IgD-negative memory B cell (primary cell): ENCODE data around the gene PCDHB12. TPM values are rescaled to one million over a fixed set of nuclear protein-coding genes. Genes with fewer than 3 reads are reported as not detected.
"Not testable (repeated sequence)": the region's sequence is repeated elsewhere in the genome, so short reads cannot be mapped to it uniquely, and the experiment has no call there.

Source experiments
- H3K27ac Mint-ChIP-seq, 3 donors: one replicate each; pipeline ENCODE4 v1.8.0; 2020 to 2022; ENCODE audit warnings: mild to moderate bottlenecking in 3 of 3, mixed read lengths in 3 of 3, moderate library complexity in 1 of 3
- H3K27me3 Mint-ChIP-seq: one replicate; pipeline ENCODE4 v1.8.0; 2021; ENCODE audit warnings: mixed read lengths
- H3K36me3 Mint-ChIP-seq: one replicate; pipeline ENCODE4 v1.8.0; 2020; ENCODE audit warnings: mild to moderate bottlenecking, mixed read lengths
- H3K4me1 Mint-ChIP-seq, 3 donors: one replicate each; pipeline ENCODE4 v1.8.0; 2020 to 2022; ENCODE audit warnings: mixed read lengths in 3 of 3, mild to moderate bottlenecking in 1 of 3
- H3K4me3 Mint-ChIP-seq, 4 donors: one replicate each; pipeline ENCODE4 v1.8.0; 2020 to 2022; ENCODE audit warnings: mild to moderate bottlenecking in 4 of 4, mixed read lengths in 4 of 4, moderate library complexity in 3 of 4
- H3K9me3 Mint-ChIP-seq, 3 donors: one replicate each; pipeline ENCODE4 v1.8.0; 2020 to 2021; ENCODE audit warnings: mixed read lengths in 3 of 3, mild to moderate bottlenecking in 1 of 3
- polyA plus RNA-seq: library from polyadenylated mRNA; unstranded; fragments of 300-500 nt; fragmentation: Illumina TruSeq; gene quantifications from one replicate; pipeline ENCODE4 v1.2.3, GENCODE V29; 2021

PCDHB12 gene
- not detected for polyA plus RNA-seq

DNA sequence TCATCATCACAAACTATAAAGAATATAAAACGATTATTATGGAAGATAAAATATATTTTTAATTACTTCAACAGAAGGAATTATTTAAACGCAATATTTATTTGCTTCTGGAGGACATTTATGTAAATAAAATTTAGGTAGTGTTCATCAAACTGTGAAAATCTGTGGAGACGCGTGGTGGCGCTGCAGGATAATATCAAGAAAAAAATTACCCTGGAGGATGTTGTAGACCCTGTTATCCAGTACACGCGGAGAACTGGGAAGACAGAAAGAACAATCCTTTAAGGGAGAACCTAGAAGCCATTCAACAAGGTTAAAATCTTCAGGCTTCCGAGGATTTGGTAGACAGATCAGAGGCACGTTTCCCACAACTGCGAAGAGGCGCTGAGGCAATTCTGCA lies at the start of gene PCDHB12:
TSS of gene PCDHB12 (plus strand) at position 242 of the 400 bp plus-strand sequence. CDS start 189 bp downstream, outside the sequence.
- no peaks in the 10 kb centered on the region for H3K4me1 Mint-ChIP-seq
- peak within 1 kb of the TSS in 1 of 4 donors; percentile 41 for H3K4me3 Mint-ChIP-seq
- peaks cover 0 to 12% (median 2%) of the 10 kb centered on the region in 3 donors for H3K9me3 Mint-ChIP-seq
- H3K27me3 Mint-ChIP-seq = peaks cover 11% of the 10 kb centered on the region
- no peaks in the 10 kb centered on the region for H3K36me3 Mint-ChIP-seq
- H3K27ac Mint-ChIP-seq = no peak within 1 kb of the TSS

DNA sequence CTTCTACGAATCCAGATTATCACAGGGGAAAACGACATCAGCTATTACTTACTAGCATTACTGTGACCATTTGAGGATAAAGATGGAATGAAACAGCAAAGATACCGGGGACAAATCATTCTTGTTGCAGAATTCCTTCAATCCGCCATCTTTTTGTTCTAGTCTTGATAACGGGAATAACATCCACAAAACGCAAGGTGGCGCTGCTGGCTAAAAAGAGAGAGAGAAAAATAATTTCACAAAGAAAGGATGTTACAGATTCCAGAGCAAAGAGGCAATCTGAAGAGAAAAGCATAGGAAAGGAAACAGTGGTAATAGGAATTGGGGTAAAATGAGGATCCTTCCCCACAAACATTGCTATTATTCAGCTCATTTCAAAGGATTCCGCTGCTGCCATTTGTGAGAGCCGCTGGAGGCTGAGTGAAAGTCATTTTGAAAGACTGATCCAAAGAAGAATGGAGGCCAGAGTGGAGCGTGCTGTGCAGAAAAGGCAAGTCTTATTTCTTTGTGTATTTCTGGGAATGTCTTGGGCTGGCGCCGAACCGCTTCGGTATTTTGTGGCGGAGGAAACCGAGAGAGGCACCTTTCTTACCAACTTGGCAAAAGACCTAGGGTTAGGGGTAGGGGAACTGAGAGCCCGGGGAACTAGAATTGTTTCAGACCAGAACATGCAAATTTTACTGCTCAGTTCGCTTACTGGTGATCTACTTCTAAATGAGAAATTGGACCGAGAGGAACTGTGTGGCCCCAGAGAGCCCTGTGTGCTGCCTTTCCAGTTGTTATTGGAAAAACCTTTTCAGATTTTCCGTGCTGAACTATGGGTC lies 35.9 kb upstream of the PCDHB12 start, which contains the start of gene PCDHB7:
TSS of gene PCDHB7 (plus strand) at position 264 of the 824 bp plus-strand sequence. CDS start at position 456, 192 bp downstream.
- peaks cover 14% of the 10 kb centered on the region for H3K27me3 Mint-ChIP-seq
- peaks cover 0 to 2% (median 0%) of the 10 kb centered on the region in 3 donors for H3K4me1 Mint-ChIP-seq

DNA sequence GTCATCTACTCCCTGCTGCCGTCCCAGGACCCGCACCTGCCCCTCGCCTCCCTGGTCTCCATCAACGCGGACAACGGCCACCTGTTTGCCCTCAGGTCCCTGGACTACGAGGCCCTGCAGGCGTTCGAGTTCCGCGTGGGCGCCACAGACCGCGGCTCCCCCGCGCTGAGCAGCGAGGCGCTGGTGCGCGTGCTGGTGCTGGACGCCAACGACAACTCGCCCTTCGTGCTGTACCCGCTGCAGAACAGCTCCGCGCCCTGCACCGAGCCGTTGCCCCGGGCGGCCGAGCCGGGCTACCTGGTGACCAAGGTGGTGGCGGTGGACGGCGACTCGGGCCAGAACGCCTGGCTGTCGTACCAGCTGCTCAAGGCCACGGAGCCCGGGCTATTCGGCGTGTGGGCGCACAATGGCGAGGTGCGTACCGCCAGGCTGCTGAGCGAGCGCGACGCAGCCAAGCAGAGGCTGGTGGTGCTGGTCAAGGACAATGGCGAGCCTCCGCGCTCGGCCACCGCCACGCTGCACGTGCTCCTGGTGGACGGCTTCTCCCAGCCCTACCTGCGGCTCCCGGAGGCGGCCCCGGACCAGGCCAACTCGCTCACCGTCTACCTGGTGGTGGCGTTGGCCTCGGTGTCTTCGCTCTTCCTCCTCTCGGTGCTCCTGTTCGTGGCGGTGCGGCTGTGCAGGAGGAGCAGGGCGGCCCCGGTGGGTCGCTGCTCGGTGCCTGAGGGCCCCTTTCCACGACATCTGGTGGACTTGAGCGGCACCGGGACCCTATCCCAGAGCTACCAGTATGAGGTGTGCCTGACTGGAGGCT lies 34.0 kb upstream of the PCDHB12 start:
- not testable (repeated sequence) for H3K9me3 Mint-ChIP-seq, H3K36me3 Mint-ChIP-seq, H3K4me1 Mint-ChIP-seq, H3K27me3 Mint-ChIP-seq, H3K4me3 Mint-ChIP-seq, H3K27ac Mint-ChIP-seq

More for the DNA sequence above, 35.9 kb upstream of the PCDHB12 start, which contains the start of gene PCDHB7:
- peaks cover 2% of the 10 kb centered on the region for H3K36me3 Mint-ChIP-seq
- H3K27ac Mint-ChIP-seq = no peak within 1 kb of the TSS
- no peak within 1 kb of the TSS for H3K4me3 Mint-ChIP-seq
- H3K9me3 Mint-ChIP-seq = peaks cover 2 to 11% (median 4%) of the 10 kb centered on the region in 3 donors

DNA sequence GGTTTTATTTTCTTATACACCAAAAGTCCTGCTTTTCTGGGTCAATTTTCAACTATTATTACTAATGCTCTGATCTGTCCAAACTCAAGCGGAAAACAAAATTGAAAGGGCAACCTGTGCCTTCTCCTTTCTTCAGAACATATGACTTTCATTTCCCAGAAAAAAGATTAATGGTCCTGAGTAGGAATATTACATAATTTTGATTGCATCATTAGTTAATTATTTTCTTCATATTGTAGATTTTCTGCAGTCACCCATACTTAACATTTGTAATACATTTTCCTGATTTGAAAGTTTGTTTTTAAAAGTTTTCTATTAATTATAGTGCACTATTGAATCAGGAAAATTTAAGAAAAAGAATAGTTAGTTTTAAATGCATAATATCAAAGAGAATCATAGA lies 32.6 kb upstream of the PCDHB12 start:
- Mint-ChIP-seq H3K4me3 (no peak overlapping the region), H3K9me3 (peaks cover 0 to 4% (median 2%) of the 10 kb centered on the region in 3 donors), H3K36me3 (no peaks in the 10 kb centered on the region), H3K27me3 (peaks cover 8% of the 10 kb centered on the region), H3K27ac (no peak overlapping the region), H3K4me1 (peaks cover 0 to 2% (median 0%) of the 10 kb centered on the region in 3 donors)

DNA sequence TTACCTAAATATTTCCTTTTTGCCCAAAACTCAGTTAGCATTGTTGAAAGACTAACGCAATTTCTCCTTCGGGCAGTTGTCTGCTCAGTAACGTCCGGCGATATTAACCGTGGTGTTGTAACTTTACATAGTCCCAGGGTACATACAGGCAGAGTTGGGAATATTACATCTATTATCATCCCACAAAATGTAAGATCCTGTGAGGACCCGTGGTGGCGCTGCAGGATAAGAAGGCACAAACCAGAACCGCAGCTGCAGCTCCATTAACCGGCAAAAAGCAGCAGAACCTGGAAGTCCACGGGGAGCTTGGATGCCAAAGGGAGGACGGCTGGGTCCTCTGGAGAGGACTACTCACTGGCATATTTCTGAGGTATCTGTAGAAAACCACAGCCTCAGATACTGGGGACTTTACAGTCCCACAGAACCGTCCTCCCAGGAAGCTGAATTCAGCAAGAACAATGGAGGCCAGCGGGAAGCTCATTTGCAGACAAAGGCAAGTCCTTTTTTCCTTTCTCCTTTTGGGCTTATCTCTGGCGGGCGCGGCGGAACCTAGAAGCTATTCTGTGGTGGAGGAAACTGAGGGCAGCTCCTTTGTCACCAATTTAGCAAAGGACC lies 30.8 kb upstream of the PCDHB12 start, which contains the start of gene PCDHB8:
TSS of gene PCDHB8 (plus strand) at position 214 of the 615 bp plus-strand sequence. CDS start at position 459, 245 bp downstream.
- H3K4me3 Mint-ChIP-seq, H3K4me1 Mint-ChIP-seq, H3K9me3 Mint-ChIP-seq, H3K36me3 Mint-ChIP-seq, H3K27ac Mint-ChIP-seq: not testable (repeated sequence)
- H3K27me3 Mint-ChIP-seq = peaks cover 17% of the 10 kb centered on the region

DNA sequence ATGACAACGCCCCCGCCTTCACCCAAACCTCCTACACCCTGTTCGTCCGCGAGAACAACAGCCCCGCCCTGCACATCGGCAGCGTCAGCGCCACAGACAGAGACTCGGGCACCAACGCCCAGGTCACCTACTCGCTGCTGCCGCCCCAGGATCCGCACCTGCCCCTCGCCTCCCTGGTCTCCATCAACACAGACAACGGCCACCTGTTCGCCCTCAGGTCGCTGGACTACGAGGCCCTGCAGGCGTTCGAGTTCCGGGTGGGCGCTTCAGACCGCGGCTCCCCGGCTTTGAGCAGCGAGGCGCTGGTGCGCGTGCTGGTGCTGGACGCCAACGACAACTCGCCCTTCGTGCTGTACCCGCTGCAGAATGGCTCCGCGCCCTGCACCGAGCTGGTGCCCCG lies 29.1 kb upstream of the PCDHB12 start:
- H3K27ac Mint-ChIP-seq, H3K4me3 Mint-ChIP-seq, H3K36me3 Mint-ChIP-seq, H3K4me1 Mint-ChIP-seq: not testable (repeated sequence)
- Mint-ChIP-seq H3K27me3 (peaks cover 17% of the 10 kb centered on the region), H3K9me3 (peaks cover 1 to 14% (median 12%) of the 10 kb centered on the region in 3 donors)

DNA sequence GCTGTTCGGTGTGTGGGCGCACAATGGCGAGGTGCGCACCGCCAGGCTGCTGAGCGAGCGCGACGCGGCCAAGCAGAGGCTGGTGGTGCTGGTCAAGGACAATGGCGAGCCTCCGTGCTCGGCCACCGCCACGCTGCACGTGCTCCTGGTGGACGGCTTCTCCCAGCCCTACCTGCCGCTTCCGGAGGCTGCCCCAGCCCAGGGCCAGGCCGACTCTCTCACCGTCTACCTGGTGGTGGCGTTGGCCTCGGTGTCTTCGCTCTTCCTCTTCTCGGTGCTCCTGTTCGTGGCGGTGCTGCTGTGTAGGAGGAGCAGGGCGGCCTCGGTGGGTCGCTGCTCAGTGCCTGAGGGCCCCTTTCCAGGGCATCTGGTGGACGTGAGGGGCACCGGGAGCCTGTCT lies 28.6 kb upstream of the PCDHB12 start:
- not testable (repeated sequence) for H3K27ac Mint-ChIP-seq, H3K4me3 Mint-ChIP-seq, H3K4me1 Mint-ChIP-seq, H3K36me3 Mint-ChIP-seq
- Mint-ChIP-seq H3K9me3 (peaks cover 3 to 14% (median 12%) of the 10 kb centered on the region in 3 donors), H3K27me3 (peaks cover 20% of the 10 kb centered on the region)

DNA sequence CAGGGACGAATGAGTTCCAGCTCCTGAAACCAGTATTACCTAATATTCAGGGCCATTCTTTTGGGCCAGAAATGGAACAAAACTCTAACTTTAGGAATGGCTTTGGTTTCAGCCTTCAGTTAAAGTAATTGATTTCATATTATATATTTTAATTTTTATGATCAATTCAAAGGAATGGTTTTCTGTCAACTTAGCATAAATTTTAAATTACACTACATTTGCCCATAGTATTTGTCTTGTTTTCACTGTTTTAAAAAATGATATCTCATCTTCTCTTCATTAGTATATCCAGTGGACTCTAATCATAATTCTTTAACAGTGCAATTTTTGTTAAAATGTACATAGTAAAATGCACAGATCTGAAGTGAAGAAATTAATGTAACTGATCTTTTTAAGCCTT lies 28.2 kb upstream of the PCDHB12 start:
- Mint-ChIP-seq H3K36me3 (no peaks in the 10 kb centered on the region), H3K4me3 (no peak overlapping the region), H3K27ac (no peak overlapping the region), H3K27me3 (peaks cover 17% of the 10 kb centered on the region), H3K4me1 (no peaks in the 10 kb centered on the region), H3K9me3 (peaks cover 5 to 14% (median 12%) of the 10 kb centered on the region in 3 donors)

DNA sequence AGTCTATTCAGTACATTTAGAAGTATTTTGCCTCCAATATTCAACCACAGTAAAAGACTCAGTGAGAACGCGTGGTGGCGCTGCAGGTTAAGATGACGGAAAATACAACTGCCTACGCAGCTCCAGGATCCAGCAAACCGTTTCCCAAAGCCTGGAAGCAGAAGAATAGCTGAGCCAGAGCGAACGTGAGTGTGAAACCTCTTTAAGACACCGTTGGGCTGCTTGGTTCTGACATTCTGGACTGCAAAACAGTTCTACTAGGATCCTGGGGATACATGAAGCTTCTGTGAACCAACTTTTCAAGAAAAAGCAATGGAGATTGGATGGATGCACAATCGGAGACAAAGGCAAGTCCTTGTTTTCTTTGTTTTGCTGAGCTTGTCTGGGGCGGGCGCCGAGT lies 26.3 kb upstream of the PCDHB12 start, which contains the start of gene PCDHB16:
TSS of gene PCDHB16 (plus strand) at position 140 of the 400 bp plus-strand sequence. CDS start at position 313, 173 bp downstream.
- Mint-ChIP-seq H3K4me1 (peaks cover 0 to 4% (median 3%) of the 10 kb centered on the region in 3 donors), H3K27ac (peak within 1 kb of the TSS in 2 of 3 donors; percentile 39), H3K36me3 (no peaks in the 10 kb centered on the region), H3K9me3 (peaks cover 9 to 15% (median 14%) of the 10 kb centered on the region in 3 donors), H3K4me3 (no peak within 1 kb of the TSS), H3K27me3 (peaks cover 21% of the 10 kb centered on the region)

DNA sequence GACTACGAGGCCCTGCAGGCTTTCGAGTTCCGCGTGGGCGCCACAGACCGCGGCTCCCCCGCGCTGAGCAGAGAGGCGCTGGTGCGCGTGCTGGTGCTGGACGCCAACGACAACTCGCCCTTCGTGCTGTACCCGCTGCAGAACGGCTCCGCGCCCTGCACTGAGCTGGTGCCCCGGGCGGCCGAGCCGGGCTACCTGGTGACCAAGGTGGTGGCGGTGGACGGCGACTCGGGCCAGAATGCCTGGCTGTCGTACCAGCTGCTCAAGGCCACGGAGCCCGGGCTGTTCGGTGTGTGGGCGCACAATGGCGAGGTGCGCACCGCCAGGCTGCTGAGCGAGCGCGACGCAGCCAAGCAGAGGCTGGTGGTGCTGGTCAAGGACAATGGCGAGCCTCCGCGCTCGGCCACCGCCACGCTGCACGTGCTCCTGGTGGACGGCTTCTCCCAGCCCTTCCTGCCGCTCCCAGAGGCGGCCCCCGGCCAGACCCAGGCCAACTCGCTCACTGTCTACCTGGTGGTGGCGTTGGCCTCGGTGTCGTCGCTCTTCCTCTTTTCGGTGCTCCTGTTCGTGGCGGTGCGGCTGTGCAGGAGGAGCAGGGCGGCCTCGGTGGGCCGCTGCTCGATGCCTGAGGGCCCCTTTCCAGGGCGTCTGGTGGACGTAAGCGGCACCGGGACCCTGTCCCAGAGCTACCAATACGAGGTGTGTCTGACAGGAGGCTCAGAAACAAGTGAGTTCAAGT lies 24.2 kb upstream of the PCDHB12 start:
- H3K27ac Mint-ChIP-seq, H3K4me1 Mint-ChIP-seq, H3K36me3 Mint-ChIP-seq: not testable (repeated sequence)
- Mint-ChIP-seq H3K9me3 (peaks cover 11 to 18% (median 17%) of the 10 kb centered on the region in 3 donors), H3K27me3 (peaks cover 27% of the 10 kb centered on the region), H3K4me3 (peak overlapping the region in 1 of 4 donors; percentile 22)

DNA sequence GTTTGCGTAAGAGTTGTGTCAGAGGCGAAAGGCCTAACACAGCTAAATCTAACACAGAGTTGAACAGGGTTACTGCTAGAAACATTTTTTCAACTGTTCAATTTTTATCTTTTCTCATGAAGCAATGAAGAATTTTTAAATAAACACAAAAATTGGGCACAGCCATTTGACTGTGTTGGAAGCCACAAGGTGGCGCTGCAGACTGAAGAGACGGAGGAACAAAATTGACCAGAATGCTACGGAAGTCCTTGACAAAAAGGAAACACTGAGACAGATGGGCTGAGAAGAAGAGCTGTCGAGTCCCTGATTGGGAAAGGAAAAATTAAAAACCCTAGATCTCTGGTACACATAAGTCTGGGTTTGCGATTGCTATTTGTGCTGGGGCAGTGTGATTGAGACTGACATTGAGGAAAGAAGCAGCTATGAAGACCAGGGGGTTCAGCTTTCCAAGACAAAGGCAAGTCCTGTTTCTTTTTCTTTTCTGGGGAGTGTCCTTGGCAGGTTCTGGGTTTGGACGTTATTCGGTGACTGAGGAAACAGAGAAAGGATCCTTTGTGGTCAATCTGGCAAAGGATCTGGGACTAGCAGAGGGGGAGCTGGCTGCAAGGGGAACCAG lies 21.5 kb upstream of the PCDHB12 start, which contains the start of gene PCDHB9:
TSS of gene PCDHB9 (plus strand) at position 265 of the 616 bp plus-strand sequence. CDS start at position 423, 158 bp downstream.
- Mint-ChIP-seq H3K4me1 (peaks cover 0 to 4% (median 3%) of the 10 kb centered on the region in 3 donors), H3K9me3 (peaks cover 19 to 26% (median 19%) of the 10 kb centered on the region in 3 donors), H3K36me3 (no peaks in the 10 kb centered on the region), H3K27ac (no peak within 1 kb of the TSS), H3K27me3 (peaks cover 25% of the 10 kb centered on the region), H3K4me3 (peak within 1 kb of the TSS; percentile 30 to 75 (median 52))

DNA sequence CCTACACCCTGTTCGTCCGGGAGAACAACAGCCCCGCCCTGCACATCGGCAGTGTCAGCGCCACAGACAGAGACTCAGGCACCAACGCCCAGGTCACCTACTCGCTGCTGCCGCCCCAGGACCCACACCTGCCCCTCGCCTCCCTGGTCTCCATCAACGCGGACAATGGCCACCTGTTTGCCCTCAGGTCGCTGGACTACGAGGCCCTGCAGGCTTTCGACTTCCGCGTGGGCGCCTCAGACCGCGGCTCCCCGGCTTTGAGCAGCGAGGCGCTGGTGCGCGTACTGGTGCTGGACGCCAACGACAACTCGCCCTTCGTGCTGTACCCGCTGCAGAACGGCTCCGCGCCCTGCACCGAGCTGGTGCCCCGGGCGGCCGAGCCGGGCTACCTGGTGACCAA lies 19.8 kb upstream of the PCDHB12 start:
- not testable (repeated sequence) for H3K27ac Mint-ChIP-seq, H3K36me3 Mint-ChIP-seq, H3K4me1 Mint-ChIP-seq, H3K4me3 Mint-ChIP-seq
- Mint-ChIP-seq H3K9me3 (peaks cover 9 to 20% (median 20%) of the 10 kb centered on the region in 3 donors), H3K27me3 (peaks cover 22% of the 10 kb centered on the region)

DNA sequence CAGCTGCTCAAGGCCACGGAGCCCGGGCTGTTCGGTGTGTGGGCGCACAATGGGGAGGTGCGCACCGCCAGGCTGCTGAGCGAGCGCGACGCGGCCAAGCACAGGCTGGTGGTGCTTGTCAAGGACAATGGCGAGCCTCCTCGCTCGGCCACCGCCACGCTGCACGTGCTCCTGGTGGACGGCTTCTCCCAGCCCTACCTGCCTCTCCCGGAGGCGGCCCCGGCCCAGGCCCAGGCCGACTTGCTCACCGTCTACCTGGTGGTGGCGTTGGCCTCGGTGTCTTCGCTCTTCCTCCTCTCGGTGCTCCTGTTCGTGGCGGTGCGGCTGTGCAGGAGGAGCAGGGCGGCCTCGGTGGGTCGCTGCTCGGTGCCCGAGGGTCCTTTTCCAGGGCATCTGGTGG lies 19.4 kb upstream of the PCDHB12 start:
- H3K36me3 Mint-ChIP-seq, H3K27ac Mint-ChIP-seq, H3K4me3 Mint-ChIP-seq, H3K4me1 Mint-ChIP-seq: not testable (repeated sequence)
- peaks cover 22% of the 10 kb centered on the region for H3K27me3 Mint-ChIP-seq
- peaks cover 9 to 20% (median 20%) of the 10 kb centered on the region in 3 donors for H3K9me3 Mint-ChIP-seq
